Measurements from ENCODE around the gene ROCK2.
A peak's percentile ranks its signal among the peaks of the same experiment; 100 is the strongest.

Gene ROCK2

DNA sequence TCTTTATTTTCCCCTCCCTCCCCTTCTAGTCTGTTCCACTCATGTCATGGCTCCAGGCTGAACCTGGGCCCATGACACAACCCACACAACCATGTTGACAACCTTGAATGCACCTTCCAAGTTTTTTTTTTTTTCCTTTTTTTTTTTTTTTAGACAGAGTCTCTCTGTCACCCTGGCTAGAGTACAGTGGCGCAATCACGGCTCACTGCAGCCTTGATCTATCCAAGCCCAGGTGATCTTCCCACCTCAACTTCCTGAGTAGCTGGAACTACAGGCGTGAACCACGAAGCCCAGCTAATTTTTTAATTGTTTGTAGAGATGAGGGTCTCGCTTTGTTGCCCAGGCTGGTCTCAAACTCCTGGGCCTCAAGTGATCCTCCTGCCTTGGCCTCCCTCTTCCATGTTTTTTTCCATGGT lies 21.9 kb upstream of the ROCK2 start:
- no peak for DNase-seq

DNA sequence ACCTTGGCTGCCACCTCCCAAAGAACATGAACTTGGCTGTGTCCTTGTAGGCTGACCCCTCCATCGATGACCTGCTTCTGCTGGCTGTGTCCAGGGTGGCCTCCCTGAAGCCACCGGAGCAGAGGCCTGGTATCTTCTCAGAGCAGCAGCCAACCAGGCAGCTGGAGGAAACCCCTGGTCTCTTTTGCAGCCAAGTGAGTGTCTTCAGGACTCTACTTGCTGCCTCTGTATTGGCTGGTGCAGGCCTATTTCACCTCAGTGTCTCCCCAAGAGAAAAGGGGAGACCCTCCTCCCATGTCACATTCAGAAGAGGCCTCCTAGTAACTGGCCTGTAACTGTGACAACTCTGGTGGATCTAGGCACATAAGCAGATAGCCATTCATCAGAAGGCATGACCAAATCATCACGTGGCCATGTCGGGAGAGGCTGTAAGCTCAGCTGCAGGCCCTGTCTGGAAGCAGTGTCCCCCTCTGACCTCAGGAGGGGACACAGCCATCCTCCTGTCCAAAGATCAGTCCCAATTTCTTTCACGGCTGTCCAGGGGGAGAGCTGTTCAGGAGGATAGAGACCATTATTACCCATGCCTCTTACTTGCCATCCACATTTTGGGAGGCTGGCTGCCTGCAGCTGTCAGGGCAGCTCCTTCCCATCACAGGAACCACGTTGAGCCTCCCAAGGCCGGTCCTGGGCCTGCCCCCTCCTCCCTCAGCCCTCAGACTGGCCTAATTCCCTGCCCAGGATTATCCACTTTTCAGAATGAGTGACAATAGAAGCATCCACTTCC lies 20.9 kb upstream of the ROCK2 start:
- DNase-seq, result no peak

DNA sequence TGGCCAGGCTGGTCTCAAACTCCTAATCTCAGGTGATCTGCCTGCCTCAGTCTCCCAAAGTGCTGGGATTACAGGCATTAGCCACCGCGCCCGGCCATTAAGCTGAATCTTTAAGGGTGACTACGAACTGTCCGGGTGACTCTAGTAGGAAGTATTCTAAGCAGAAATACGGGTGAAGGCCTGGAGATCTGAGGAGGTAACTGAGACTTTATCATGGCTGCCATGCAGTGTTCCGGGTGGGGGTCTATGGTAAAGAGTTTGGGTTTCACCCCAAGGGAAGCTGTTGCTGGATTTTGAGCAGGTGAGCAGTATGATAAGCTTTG lies 20.1 kb upstream of the ROCK2 start:
- DNase-seq, result no peak

DNA sequence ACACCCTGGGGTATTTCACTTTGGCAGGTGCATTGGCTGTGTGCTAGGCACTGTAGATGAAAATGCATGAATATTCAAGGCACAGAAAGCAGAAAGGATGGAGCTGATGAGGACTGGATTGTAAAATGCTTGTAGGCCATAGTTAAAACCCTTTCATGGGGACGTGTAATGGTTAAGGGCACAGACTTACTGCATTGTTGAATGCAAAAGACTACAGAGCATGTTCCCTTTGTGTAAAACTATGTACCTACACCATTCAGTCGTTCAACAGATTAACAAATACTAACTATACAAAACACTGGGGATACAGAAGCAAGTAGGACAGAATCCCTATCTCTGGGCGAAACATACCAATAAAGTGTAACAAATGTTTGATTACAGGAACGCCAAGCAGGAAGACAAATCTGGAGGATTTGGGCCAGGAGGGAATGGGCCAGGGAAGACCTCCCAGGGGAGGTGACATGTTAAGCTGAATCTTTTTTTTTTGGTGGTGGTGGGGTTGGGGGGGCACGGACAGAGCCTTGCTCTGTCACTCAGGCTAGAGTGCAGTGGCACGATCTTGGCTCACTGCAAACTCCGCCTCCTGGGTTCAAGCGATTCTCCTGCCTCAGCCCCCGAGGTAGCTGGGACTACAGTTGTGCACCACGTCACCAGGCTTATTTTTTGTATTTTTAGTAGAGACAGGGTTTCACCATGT lies 19.6 kb upstream of the ROCK2 start:
- no peak for DNase-seq

DNA sequence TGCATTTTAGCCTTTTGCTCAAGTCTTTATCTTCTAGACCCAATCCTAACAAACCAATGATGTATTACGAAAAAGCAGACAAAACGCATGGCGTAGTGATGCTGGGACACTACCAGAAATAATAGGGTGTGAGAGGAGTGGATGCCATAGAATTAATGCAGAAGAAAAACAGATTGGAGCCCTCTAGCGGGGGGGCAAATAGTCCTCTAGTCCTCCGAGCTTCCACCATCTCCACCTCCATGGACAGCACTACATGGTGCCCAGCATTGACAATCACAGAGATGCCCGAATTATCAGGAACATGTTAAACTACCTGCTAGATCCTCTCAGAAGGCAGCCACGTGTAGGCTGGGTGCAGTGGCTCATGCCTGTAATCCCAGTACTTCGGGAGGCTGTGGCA lies 15.4 kb upstream of the ROCK2 start:
- DNase-seq, result no peak

DNA sequence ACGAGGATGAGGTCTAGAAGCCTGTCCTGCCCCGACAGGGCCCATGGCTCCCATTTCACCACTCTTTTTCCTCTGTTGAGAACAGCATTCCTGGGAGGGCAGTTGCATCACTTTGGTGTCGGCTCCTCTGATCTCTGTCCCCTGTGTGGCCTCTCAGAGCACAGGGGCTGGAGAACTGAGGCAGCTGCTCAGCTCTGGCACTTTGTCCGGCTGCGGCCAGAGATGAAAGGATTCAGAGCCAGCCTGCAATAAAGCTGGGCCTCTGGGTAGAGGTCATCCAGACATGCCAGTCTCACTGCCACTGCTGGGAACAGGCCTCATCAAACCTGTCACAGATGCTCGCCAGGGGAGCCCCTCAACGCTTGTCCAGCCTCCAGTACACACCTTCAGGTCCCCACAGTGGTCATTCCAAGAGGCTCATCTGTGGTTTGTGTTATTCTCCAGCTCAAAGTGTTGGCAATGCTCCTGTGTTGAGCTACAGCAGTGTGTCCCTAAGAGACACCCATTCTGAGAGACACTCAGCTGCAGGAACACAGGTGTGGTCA lies 13.1 kb upstream of the ROCK2 start:
- DNase-seq, result no peak

DNA sequence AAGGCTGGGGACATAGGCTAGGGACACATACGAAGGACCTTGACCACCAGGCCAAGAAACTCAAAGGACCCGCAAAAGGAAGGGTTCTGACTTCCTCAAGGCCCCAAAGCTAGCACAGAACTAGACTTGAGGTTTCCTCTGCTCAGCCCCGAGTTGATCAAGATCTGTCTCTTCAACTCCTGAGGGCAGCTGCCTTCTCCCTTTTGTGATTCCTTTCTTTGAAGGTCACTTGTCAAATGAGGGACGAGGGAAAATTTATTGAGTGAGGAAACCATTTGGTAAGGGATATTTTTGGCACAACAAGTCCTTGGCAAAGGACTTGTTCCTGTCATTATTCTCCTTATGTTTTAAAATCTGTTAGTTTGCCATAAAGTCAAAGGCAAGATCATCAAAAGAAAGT lies 12.3 kb upstream of the ROCK2 start:
- no peak for DNase-seq

DNA sequence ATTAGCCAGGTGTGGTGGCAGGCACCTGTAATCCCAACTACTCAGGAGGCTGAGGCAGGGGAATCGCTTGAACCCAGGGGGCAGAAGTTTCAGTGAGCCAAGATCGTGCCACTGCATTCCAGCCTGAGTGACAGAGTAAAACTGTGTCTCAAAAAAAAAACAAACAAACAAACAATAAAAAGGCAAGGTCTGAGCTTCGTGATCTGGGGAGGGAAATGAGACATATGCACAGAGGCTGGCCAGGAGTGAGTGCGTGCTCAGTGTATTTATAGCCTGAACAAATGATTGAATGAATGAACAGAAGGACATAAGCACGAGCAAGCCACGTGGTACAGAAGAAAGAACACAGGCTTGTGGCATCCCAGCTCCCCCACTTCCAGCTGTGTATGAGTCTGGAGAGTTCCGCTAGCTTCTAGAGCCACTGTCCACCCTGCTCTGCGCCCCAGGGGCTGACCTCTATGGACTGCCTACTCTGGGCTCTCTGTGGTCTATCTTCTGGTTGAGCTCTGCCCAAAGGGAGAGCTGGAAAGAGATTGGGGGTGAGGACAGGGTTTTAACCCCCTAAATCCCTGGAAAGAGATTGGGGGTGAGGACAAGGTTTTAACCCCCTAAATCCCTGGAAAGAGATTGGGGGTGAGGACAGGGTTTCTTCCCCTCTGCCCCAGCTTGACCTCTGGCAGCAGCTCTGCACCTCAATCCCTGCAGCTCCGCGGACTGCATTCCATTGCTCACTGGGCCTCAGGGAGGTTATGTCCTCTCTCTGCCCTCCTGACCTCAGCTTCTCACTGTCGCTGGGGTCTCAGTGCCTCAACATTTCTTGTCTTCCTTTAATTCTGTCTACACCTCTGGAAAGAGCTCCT lies 11.0 kb upstream of the ROCK2 start:
- DNase-seq, result no peak

DNA sequence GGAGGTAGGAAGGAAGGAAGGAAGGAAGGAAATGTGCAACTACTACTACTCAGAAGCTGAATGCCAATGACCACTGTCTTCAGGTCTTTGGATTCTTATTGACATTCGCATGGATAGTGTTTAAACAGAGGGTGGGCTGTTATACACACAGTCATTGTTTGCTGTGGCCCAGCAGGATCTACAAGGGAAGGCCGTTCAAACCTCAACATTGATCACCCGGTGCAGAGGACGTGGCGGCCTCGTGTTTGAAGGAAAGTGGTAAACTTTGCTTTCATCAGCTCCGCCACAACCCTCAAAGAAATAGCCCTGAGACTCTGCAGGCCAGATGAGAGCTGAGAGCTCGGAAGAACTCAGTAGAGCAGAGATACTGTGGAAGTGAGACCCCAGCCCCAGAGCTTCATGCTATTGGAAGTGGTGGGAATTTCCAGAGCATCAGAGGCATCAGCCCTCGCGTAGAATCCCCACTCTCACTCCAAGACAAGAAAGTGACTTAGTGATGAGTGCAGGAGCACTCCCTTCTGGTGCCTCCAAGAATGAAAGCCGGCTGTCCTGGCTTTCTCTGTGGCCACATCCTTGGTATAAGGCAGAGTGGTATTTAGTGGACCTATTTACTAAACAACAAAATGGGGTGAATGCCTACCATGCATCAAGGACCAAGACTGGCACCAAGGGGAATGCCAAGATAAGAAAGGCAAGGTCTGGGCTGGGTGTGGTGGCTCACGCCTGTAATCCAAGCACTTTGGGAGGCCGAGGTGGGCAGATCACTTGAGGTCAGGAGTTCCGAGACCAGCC lies 10.1 kb upstream of the ROCK2 start:
- DNase-seq, result no peak

DNA sequence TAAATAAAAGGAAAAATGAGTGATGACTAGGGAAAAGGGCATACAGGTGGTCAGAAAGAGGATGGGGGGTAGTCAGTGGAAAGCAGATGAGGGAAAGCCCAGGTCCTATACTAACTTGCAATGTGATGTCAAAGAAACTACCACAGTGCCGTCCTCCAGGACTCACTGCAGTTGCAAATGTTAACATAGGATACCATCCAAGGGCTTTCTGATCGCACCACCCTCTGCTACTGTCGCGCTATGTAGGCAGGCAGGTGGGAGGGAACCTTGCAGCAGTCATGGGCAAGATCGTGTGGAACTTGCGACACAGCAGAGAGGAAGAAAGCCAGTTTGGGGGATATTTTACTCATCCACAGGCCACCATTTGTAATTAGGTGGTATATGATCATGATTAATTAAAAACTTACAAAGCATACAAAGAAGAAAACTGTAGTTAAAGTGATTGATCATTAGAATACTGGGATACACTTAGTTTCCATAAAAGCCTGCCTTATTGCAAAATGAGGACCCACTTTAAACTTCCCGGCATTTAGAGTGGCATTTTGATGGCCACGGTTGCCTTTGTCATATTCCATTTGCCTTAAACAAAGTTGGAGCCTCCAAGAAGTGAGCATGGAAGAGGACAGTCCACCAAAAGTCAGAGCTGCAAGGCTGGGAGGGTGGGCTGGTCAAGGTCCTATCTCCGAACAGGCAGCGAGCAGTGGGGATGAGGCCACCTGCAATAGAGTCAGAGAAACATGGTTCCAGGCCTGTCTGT lies 8.5 kb upstream of the ROCK2 start:
- no peak for DNase-seq

DNA sequence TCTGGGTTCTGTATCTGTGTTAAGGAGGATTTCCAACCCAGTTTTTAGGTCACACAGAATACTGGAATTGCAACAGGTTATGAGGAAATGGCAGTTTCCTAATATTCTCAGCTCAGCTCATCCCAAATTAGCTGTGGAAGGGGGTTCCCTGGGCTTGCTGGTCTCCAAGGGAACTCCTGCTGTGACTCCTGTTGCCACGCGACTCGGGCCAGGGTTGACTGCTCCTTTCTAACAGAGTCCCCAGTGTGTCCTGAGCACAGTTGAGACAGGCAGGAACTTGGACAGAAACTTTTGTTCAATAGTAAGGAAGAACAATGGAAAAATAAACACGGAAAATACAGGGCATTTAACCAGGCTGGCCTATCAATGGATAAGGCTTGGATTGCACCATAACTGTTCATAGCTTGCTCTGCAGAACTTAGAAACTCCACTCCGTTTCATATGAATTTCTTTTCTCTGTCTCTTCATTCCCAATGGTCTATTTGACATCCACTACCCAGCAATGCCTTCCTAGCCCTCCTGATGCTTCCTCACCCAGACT lies 3.8 kb upstream of the ROCK2 start:
- DNase-seq, result no peak

DNA sequence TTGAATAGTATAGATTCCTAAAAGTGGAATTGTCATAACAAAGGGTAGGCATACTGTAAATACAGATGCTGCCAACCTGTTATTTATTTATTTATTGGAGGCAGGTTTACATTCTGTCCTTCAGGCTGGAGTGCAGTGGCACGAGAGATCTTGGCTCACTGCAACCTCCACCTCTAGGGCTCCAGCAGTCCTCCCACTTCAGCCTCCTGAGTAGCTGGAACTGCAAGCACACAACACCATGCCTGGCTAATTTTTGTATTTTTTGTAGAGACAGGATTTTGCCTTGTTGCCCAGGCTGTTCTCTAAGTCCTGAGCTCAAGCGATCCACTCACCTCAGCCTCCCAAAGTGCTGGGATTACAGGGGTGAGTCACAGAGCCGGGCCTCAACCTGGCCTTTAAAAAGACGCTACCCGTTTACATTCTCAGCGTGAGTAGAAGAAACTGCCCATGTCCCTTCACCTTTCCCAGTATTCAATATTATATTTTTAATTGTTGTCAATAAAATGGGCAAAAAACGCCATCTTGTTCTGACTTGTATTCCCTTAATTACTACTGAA lies 3.0 kb upstream of the ROCK2 start:
- DNase-seq, result no peak

DNA sequence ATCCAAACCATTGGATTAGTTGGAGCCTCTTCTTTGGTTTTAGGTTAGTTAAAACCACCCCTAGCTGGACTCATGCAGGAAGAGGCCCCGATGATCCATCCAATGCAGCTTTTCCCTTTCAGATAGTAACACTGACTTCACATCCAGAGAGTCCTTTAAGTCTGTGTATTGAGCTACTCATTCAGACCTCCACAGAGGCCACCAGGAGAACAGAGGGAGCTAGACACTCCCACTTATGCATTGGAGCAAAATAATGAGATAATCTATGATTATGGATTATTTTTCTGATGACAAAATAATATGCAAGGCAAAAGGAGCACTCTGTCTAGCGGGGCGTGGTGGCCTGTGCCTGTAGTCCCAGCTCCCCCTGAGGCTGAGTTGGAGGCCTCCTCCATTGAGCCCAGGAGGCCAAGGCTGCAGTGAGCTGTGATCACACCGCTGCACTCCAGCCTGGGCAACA lies 1.6 kb upstream of the ROCK2 start:
- DNase-seq, result no peak

DNA sequence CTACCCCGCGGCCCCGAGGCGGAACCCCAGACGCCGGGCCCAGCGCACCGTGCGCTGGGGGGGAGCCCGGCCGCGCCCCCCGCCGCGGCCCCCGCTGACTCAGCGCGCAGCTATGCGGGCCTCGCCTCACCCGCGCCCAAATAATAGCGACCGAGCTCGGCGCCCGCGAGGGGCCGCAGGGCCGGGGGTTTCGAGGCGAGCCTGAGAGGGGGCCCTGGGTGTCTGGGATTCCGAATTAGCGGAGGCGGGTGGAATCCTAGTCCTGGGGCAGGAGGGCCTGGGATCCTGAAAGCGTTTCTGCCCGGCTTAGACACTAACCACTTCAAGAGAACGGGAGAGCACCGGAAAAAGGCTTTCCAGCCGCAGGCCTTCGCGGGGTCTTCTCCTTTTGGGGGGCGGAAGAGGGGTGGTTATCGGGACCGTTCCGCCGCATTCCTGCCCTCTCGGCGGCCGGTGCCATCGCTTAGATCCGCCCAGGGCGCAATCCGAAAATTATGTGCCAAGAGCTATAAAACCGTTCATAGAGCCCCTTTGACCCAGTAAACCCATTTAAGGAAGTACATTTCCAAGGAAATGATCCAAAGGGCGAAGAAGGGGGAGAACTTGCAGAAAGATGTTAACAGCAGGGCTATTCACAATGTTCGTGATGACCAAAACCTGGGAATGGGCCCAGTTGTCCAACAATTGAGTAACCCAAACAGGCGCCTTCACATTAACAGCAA lies 681 bp upstream of the ROCK2 start:
- DNase-seq, result no peak

DNA sequence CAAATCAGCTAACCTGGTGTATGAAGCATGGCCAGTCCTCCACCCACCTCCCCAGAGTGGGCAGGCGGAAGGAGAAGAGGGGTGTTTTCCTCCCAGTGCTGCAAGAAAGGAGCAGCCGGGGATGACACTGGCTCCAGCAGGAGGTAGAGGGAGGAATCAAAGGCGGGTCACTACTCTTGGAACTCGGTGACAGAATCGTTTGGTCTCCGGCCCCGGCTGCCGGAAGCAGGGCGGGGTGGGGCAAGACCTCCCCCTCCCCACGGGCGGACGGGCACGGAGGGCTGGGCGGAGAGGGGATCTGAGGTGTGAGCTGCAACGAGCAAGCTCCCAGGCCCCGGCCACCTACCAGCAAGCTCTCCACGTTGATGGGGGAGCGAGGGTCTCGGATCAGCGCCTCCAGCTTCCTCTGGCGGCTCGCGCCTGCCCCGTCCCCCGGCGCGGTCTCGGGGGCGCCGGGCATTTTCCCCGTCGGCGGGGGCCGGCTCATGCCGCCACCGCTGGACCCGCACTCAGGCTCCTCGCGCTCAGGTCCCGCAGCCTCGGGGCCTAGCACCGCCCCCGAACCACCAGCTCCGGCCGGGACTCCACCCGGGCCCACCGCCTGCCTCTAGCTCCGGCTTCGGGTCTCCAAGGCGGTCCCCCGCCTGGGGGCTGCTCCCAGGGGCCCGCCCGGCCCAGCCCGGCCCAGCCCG lies 640 bp downstream of the ROCK2 start:
- peak; percentile 9 for DNase-seq

DNA sequence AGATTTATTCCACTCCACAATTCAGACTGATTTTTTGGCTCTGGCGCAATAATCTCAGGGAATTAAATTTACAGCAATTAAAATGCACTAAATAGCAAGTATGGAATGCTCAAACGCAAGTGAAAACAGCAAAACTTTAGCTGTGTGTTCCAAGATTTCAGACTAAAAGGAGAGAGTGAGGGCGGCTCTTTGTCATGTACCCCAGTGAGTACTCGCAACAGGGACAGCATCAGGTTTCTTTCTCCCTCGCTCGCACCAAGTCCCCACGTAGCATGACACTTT lies 1.1 kb downstream of the ROCK2 start:
- no peak for DNase-seq

DNA sequence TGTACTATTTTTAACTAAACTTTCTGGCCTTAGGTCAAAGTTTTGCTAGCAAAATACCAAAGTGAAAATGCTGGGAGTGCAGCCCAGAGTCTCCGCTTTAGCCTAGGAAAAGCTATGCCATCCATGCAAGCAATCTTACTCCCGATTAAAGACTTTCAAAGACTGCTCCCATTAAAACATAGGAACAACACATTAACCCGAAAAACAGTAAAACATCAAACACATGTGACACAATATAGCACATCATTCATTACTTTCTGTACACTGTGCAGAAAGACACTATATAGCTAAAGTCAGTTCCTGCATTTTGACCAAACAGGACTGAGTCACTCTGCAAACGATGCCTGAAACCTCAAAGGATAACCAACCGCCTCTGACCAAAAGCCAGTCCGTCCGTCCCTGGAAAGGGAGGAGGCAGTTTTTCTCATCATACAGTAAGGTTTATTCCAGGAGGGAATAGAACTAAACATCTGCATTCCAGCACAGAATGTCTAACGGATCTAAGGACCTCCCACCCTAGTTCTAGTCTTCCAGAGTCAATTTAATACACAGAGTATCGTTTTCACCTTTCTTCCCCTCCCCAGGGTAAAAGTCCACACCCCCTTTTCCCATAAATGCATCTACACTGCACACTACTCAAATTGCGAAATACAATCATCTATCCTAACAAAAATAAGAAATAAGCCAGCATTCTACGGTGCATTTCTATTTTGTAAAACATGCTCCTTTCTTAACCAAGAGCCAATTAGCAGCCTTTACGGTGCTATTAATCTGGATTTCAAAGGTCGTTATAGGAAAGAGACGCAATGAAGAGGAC lies 1.7 kb downstream of the ROCK2 start:
- DNase-seq, result no peak

DNA sequence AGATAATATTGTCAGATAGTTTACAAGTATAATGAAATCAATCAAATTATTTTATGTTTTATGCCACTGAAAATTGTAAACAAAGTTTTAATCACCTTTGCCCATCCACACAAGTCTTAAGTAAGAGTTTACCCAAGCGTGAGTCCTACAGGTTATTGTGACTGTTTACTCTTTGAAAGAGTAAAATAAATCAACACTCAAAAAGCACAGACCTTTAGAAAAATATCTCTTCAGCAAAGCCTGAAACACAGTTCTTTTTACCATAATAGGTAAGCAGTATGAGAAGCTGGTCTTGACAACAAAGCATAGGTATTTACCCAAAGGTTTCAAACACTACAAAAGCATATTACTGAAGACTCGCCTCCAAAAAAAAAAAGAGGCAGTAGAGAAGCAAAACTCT lies 3.7 kb downstream of the ROCK2 start:
- DNase-seq, result no peak

DNA sequence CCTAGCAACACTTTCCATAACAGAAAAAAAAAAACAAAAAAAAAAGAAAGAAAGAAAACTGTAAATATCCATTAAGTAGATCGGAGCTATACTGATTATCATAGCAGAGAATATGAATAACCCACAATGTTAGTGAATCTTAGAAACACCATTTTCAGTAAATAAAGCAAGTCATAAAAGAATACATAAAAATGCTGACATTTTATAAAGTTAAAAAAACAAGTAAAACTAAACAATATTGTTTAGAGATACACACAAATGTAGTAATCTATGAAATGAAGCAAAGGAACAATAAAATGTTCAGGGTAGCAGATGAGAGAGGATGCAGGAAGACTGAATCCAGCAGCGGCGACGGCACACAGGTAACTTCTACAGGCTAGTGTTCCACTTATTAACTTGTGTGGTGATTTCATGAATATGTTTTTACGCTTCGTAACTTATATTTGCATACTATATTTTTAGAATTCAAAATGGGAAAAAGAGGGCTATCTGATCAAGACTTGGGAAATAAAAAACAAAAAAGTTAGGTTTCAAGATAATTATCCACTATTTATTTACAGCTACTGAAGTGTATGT lies 4.8 kb downstream of the ROCK2 start:
- no peak for DNase-seq
